Left colon (tissue), 2 donors: ENCODE results near the gene NRXN3. TPM values are rescaled to one million over a fixed set of nuclear protein-coding genes. Genes with fewer than 3 reads are reported as not detected.
A peak's percentile ranks its signal among the peaks of the same experiment; 100 is the strongest.

Source experiments
- ATAC-seq: fragments of 200-7000 bp; cut with Tn5 transposase; one replicate; pipeline ENCODE4 v1.9.1; 2020; ENCODE audit warnings: mild to moderate bottlenecking, moderate library complexity
- DNase-seq, 2 donors: peaks; one replicate each; pipeline ENCODE4 v3.0.0-alpha.2; 2020
- intact Hi-C, 2 donors: fragments of 100-400 bp; cut with DNase I in 1 of 2; cut with micrococcal nuclease in 1 of 2; formaldehyde crosslinking; loops; one replicate each; pipeline versions ENCODE4 v1.11.2 to v1.14.0; 2022; cut with DNase I, micrococcal nuclease
- total RNA-seq, 2 donors: library from RNA; stranded (reverse); fragmentation: NEBNext Ultra II Directional; extraction: Animal tissue kit (Norgen Biotek cat#: 25700); gene quantifications; one replicate each; pipeline ENCODE4 v1.2.1, GENCODE V29; 2021
- donor health status: DM: no; HTN: no; CAD: no.
- donor health status: DM: yes; HTN: yes; CAD: no.

NRXN3 gene
- total RNA-seq, 2 donors from 2014 or later, result 1.8 to 5.6 TPM

DNA sequence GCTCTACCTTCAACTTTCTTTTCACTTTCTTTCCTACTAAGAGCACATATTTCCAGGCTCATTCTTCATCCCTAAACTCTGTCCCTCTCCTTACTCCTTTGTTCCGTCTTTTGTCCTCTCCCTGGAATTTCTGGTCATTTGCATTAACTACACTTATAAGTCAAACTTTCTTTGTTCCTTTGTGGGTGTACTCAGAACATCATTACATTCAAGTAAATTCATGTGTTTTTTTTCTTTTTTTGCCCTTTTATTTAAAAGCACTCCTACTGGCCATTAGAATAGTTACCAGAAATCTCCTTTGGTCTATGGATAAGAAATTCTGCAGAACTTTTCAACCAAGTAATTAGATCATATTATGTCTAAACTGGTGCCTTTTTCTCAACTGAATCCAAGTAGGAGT lies 1238.5 kb downstream of the NRXN3 start:
- DNase-seq (no peak), ATAC-seq (no peak)
- intact Hi-C loops, result no loop called here

DNA sequence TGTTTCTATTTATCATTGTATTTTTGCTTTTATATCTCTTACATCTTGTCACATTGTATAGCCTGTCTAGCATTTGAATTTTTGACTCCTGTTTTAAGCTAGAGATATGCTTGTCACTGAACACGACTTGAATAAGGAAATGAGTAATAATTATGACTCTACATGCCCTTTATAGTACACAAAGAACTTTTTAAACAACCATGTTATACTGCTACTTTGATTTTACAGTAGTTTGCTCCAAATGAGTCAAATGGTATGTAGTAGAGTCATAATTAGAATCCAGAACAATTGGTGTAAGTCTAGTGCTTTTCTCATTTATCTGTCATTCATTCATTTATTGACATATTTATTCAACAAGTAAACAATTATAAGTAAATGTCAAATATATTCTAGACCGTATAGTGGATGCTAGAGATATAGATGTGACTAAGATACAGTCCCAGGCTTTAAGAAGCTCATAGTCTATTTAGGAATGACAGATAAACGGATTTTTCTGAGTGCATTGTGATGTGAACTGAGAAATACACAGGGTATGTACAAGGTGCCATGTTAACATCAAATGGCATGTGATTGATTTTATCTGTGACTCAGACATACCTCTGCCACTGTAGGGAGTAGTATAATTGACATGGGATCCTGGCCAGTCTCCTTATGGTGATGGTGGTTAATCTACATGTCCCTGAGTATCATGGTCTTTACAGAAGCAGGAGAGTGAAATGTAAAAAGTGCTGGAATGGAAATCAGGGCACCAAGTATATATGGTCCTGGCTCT lies 1241.4 kb downstream of the NRXN3 start:
- intact Hi-C loops, result no loop called here
- ATAC-seq (no peak), DNase-seq (no peak)

DNA sequence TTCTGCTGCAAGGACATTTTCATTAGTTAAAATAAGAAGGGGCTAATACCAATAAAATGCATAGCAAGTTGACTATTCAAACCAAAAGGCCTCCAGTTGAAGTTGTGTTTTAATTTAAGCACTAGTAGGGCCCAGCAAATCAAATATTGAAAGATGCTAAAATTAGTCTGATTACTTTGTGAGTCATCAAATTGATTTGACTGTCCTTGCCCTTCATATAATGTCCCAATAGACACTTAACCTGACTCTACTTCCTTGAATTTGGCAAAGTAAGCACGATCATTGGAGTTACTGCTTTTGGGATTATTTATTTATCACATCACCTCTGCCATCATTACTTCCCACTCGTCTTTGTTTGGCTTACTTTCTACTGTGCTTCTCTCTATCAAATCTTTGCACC lies 1242.6 kb downstream of the NRXN3 start:
- no peak for ATAC-seq
- intact Hi-C loops, result no loop called here
- no peak for DNase-seq

DNA sequence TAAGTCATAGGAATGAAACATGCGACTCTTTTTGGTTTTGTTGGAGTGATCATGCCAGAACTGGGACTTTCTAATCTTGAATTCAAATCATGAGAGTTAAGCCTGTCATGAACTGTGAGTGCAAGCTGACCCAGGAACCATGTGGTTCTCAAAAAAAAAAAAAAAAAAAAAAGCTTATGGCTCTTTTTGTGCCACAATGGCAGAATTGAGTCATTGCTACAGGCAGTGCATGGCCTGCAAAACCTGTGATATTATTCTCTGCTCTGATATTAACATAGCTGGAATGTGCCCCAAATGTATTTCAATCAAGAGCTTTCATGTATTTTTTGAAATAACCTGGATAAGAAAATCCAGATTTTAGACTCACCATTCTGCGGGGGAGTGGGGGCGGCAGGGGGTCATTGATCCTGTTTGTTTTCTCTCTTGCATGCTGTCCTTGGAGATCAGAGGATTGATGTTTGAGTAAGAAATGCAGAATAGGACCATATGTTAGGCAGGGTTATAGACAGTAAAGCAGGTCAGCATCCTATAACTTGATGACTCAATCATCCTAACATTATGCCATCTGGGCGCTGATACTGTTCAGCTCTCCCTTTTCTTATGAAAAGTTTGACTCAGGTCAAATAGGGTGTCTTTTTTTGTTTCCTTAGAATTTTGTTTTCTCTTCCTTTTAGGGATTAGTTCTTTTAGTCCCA lies 1243.7 kb downstream of the NRXN3 start:
- DNase-seq (no peak), ATAC-seq (no peak)
- intact Hi-C loops, result no loop called here

DNA sequence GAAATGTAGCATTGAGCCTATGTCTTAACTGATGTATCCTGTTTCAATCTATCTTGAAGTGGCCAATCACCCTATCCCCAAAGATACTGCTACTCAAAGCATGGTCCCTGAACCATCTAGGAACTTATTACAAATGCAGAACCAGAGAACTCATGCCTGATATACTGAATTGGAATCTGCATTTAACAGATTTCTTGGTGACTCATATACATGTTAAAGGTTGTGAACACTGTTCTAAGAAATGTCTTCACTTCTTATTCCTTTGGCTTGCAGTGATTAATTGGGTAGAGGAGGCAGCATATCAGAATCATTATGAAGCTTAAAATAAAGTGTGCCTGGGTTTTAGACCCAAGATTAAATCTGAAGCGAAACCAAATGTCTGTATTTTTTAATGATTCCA lies 1245.6 kb downstream of the NRXN3 start:
- DNase-seq (no peak), ATAC-seq (no peak)
- intact Hi-C loops, result no loop called here

DNA sequence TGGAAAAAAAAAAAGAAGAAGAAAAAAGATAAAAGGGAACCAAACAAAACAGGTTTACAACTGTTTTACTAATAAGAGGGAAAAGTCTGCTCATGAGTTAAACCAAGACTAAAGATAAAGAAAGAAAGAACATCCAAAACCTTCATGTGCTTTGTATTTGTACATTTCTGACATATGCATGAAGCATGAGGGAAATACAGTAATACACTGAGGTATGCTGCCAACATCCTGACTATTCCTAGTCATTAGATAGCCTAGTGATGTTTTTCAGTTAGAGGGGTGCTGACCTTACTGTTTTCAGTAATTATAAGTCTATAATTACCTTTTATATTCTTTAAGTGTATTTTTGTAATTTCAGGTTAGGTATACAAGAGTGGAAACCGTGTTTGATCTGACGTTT lies 1247.8 kb downstream of the NRXN3 start:
- no peak for ATAC-seq
- intact Hi-C loops, result no loop called here
- no peak for DNase-seq

DNA sequence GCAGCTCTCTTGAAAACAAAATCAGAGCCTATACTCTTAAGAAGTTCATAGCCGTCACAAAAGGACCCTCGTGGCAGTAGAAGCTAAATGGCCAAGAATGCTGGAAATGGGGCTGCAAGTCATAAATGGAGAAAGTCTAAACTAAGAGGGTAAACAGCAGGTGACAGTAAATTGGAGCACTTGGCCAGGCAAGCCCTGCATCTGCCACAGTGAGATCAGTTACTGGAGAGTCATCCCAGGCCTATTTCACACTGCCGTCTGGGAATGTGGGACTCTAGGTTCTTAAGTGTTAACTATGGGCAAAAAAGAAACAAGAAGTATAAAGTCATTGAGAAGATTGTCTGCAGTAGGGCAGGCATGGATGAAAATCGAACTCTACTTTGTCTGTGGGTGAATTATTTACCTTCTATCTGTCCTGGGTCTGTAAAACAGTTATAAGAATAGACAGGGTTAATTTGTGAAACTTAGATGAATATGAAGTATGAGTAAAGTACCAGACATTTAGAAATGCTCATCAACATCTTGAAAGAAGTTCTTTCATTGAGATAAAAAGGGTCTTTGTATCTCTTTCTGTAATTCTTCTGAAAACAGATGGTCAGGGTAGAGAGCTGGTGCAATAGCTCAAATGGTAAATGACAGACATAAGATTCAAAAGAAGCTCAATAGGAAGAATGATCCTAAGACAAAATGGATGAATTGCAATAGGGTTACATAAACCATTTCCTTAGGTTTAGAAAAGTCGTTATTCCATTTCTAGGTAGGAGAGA lies 1248.7 kb downstream of the NRXN3 start:
- DNase-seq, result no peak
- intact Hi-C loops, result no loop called here
- ATAC-seq, result no peak

DNA sequence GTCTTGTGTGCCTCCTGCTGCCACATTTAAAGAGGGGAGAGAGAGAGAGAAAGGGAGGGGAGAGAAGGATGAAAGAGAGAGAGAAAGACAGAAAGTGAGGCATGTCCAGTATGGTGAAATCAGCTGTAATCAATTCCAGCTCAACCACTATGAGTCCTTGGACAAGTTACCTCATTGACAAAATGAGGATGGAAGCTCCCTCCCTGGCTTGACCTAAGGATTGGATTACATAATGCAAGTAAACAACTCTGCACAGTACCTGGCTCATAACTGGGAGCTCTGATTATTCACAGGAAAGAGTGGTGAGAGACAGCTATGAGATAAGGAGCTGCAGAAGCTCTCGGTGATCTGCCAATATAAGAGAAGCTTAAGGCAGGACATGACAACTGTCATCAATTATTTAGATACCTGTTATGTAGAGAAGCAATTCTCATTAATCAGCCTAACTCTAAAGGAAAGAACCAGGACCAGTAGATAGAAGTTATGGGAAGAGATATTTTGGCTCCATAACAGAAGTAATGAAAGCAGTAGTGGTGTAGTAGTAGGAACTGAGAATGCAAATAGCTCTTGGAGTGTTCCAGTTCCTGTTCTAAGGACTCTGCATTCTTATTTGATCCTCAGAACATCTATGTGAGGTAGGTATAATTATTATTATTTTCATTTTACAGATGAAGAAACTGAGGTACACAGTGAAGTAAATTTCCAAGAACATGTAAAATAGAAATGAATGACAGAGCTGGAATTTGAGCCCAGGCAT lies 1249.6 kb downstream of the NRXN3 start:
- ATAC-seq (no peak), DNase-seq (no peak)

DNA sequence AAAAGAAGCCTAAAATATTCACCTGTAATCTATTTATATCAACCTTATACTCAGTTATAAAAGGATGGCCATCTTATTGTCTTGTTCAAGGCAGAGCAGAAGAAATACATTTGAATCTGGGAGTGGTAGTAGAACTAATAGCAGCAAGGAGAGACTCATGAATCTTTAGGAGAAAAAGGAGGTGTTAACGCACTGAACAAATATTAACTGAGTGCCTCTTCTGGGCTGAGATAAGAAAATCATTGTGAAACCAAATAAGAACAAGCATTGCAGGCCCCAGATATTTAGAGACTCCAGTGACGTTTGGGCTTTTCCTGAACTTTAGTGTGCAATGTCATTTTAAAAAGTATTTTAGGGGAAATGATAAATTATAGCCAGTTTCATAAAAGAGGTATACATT lies 1250.6 kb downstream of the NRXN3 start:
- intact Hi-C loops, result no loop called here
- DNase-seq (no peak), ATAC-seq (no peak)

More for the DNA sequence above, 1249.6 kb downstream of the NRXN3 start:
- intact Hi-C loops, result no loop called here

DNA sequence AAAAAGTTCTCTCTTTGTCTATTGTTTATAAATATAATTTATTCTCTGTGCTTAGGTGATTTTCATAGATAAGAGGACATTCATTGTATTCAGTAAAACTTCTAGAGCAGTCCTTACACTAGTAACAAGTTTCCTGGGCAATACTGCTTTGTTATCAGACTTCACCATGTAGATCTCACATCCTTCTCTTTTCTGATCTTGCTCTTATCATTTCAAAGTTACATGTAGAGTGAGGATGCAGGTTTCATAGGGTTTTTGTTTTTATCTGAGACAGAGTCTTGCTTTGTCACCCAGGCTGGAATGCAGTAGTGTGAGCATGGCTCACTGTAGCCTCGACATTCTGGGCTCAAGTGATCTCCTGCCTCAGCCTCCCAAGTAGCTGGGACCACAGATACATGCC lies 1251.6 kb downstream of the NRXN3 start:
- ATAC-seq, result no peak
- intact Hi-C loops, result no loop called here
- no peak for DNase-seq

DNA sequence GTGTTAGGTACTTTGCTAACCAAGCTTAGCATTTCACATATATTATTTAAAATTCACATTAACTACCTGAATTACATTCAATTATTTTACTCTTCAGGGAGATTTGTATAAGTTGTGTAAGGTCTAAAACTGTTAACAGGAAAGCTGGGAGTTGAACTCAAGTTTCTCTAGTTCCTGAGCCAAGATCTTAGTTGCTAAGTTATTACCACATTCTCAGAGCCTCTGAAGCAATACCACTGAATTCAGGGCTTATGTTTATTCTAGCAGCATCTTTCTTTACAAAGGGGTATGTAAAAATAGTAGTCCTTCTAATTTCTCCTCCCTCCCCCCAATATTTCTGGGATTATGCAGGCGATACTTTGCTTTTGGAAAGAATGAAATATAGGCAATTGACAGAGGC lies 1254.3 kb downstream of the NRXN3 start:
- DNase-seq, result no peak
- no peak for ATAC-seq
- intact Hi-C loops, result no loop called here

DNA sequence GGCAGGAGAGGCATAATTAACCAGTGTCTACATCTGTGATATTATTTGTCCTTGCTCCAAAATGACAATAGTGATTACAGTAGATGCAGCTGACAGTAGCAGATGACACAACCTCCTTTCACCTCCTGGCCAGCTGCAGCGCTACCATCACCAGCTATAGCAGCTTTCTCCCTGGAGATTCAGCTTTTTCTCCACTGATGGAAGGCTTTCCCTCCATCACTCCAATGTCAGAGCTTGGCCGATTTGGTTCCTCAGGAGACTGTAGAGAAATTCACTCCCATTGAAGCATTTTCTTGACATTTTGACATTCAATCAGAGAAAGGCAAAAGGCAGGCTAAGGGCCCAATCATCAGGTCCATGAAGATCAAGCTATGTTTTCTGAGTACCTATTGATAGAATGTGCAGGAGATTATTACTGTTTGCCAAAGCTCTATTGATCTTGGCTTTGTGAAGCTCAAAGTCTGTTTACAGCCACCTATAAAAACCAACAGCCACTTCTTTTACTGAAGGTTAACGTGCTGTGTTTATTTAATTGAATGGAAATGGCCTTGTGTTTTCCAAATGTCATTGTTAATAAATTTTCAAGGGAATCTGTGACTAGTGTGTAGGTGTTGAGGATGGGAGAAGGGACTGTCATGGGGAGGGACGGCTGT lies 1256.1 kb downstream of the NRXN3 start:
- peak; percentile 95 for ATAC-seq

DNA sequence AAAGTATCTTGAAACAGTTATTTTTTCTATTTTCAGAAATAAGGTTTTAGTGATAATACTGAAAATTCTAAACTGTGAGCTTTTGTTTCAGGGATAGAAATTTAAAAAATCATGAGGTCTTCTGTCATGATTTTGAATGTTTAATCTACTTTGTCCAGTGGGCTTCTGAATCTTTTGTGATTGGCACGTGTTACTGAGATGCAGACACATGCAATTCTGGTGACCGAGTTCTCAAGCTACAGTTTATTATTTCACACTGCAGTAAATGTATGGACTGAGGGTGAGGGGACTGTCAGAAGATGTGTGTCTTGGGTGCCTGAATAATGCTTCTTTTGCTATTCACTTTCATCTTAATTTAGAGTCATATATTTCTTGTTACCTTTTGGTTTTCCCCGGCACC lies 1262.5 kb downstream of the NRXN3 start:
- no peak for DNase-seq
- intact Hi-C loops, result no loop called here
- ATAC-seq, result no peak

More for the DNA sequence above, 1256.1 kb downstream of the NRXN3 start:
- no peak for DNase-seq
- intact Hi-C loops, result no loop called here

DNA sequence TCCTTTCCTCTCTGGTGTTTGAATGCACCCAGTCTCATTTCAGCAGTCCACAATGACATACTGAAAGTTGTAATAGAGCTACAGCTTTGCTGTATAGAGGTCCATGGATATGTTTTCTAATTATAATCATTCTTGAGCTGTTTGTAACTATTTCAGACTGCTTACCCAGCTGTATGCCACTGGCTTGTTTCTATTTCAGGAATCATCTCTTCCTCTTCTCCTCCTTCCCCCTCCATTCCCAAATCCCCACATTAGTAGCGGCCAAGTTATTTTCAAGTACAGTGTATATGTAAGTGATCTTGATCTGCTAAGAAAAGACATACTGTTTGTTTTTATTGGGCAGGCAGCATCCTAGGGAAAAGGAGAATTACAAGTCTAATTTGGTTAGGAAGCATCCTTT lies 1266.2 kb downstream of the NRXN3 start:
- intact Hi-C loops, result no loop called here
- ATAC-seq (no peak), DNase-seq (no peak)

DNA sequence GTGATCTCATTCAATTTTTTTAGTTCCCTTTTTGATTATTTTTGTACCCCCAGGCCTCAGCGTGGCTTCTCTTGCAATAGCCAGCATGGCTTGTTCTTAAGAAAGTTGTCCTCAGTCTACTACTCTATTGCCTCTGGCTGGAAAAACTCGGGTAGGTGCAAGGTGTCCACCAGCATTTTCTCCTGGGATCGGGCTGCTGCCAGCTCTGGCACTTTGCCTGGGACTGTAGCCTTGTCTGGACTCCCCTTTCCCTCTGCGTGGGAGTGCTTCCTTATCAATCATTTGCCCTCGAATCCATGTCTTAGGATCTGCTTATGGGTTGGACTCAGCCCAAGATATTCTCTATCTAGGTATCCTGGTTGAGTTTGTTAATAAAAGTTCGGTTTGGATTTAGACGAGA lies 1267.8 kb downstream of the NRXN3 start:
- intact Hi-C loops, result no loop called here
- ATAC-seq, result no peak
- no peak for DNase-seq

DNA sequence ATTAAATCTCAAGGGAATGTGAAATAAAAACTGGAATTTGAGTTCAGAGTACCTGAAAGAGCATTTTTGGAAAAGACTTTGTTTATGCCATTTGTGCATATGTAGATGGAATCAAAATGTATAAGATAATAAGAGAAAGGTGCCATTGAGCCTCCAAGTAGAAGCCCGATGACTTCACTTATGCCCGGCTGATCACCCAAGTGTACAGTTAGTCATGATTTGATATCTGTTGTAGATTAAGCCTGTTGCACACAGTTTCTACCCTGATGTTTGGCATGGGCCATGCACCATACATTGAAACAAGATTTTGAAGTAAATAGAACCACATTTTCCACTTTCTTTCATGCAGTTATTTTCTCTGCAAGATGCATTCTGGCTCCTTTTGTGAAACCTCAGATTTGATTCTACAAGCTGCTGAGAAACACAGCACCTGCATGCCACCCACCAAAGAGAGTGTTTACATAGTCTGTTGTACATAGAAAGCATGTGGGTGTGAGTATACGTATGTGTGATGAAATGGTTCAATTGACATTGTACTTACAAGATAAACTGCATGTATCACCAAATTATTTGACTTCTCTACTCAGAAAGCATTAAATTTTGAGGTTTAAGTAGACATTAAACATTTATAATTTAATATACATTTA lies 1268.6 kb downstream of the NRXN3 start:
- ATAC-seq, result no peak
- DNase-seq, result no peak
- intact Hi-C loops, result no loop called here

DNA sequence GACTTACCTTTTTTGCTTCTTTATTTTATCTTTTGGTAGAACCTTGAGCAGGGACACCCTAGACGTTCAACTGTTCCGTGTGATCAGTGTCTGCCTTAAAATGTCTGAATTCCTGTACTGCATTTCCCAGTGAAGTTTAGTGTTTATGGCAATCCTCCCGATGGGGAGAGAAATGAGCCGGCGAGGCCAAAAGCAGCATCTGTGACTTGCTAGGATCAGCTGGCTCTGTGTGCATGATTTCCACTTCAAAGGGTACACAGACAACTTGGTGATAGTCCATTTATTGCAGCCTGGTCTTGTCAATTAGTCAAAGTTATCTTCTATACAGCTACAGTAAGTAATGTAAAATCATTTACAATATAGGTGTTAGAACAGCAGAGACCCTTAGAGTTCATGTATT lies 1272.6 kb downstream of the NRXN3 start:
- DNase-seq, result no peak
- intact Hi-C loops, result no loop called here
- no peak for ATAC-seq

DNA sequence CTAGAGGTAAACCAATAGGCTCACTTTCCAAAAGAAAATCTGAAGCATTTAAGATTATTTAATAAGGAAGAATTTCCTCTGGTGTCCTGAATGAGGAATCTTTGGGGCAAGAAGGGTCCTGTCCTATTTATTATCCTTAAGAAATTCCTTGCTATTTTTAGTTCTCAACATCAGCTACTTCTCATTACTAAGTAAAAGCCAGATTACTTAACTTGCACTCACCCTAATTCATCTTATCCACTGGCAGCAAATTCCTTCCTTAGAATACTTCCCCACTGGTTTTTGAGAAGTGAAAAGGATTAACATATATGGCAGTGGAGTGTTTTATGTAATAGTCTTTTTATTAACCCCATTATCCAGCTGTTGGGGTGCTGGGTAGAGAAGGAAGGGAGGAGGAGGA lies 1273.4 kb downstream of the NRXN3 start:
- no peak for ATAC-seq
- intact Hi-C loops, result no loop called here
- DNase-seq, result no peak
